HEK293 (cell line): Measurements from ENCODE around the gene NOD2.

Experiments
- CTCF ChIA-PET: fragments of 350-600 bp; formaldehyde crosslinking; extraction: SDS; loops from one replicate; lab custom pipeline; 2021; ENCODE audit warnings: antibody characterized with exemption; lab: Yijun Ruan, JAX
- POLR2A ChIA-PET: fragments of 300-600 bp; formaldehyde crosslinking; extraction: SDS; loops from one replicate; lab custom pipeline; 2020; ENCODE audit warnings: antibody characterized with exemption, inconsistent platforms; lab: Yijun Ruan, JAX
- H3K27ac ChIP-seq: fragments of 200-500 bp; sonication (Bioruptor generic); 2 replicates; pipeline ENCODE4 v1.5.1; 2014; ENCODE audit warnings: low read depth, low read length, control low read depth, inconsistent platforms; ENCODE audit errors: extremely low read depth
- H3K36me3 ChIP-seq, 2 experiments: fragments of 200-500 bp in 1 of 2; sonication (Bioruptor generic) in 1 of 2; 1 replicate in 1 of 2; 2 replicates in 1 of 2; pipeline ENCODE4 v1.5.1; 2014 to 2017; ENCODE audit warnings: inconsistent platforms in 2 of 2, low read length in 2 of 2; ENCODE audit not compliant: control insufficient read depth in 2 of 2, insufficient read depth in 1 of 2
- H3K4me1 ChIP-seq: fragments of 200-500 bp; sonication (Bioruptor generic); 2 replicates; pipeline ENCODE4 v1.5.1; 2014; ENCODE audit warnings: mild to moderate bottlenecking, low read length, inconsistent platforms; ENCODE audit not compliant: control insufficient read depth, insufficient read depth
- H3K4me3 ChIP-seq: 2 replicates; pipeline ENCODE4 v1.5.1; 2011; ENCODE audit warnings: low read depth, mild to moderate bottlenecking, control low read depth, low read length, moderate library complexity
- H3K9me3 ChIP-seq: fragments of 200-500 bp; sonication (Bioruptor generic); 2 replicates; pipeline ENCODE4 v1.5.1; 2014; ENCODE audit warnings: low read depth, low read length, inconsistent platforms; ENCODE audit not compliant: control insufficient read depth, insufficient read depth
- KLF1 ChIP-seq: fragments of 450-650 bp; formaldehyde crosslinking; IDR thresholded peaks from 2 replicates; pipeline ENCODE4 v1.5.1; 2016; ENCODE audit warnings: missing biosample characterization, missing genetic modification characterization
- MZF1 ChIP-seq: fragments of 450-650 bp; formaldehyde crosslinking; IDR thresholded peaks from 2 replicates; pipeline ENCODE4 v1.5.1; 2017; ENCODE audit warnings: missing biosample characterization, missing genetic modification characterization, borderline replicate concordance
- SALL2 ChIP-seq: fragments of 450-650 bp; formaldehyde crosslinking; IDR thresholded peaks from 2 replicates; pipeline ENCODE4 v1.5.0; 2017; ENCODE audit warnings: missing biosample characterization, mild to moderate bottlenecking, missing genetic modification characterization, borderline replicate concordance
- TRIM28 ChIP-seq: IDR thresholded peaks from 2 replicates; pipeline ENCODE4 v1.6.1; 2011; ENCODE audit warnings: low read length, control low read depth, borderline replicate concordance
- ZNF138 ChIP-seq: fragments of 450-650 bp; formaldehyde crosslinking; IDR thresholded peaks from 2 replicates; pipeline ENCODE4 v1.5.1; 2016; ENCODE audit warnings: missing biosample characterization, missing genetic modification characterization, borderline replicate concordance
- ZNF184 ChIP-seq: fragments of 450-650 bp; IDR thresholded peaks from 2 replicates; pipeline ENCODE4 v1.5.1; 2018; ENCODE audit warnings: missing biosample characterization, mild to moderate bottlenecking, missing genetic modification characterization
- ZNF211 ChIP-seq: fragments of 450-650 bp; formaldehyde crosslinking; IDR thresholded peaks from 2 replicates; pipeline ENCODE4 v1.5.1; 2016; ENCODE audit warnings: low read depth, missing biosample characterization, missing genetic modification characterization
- ZNF214 ChIP-seq: fragments of 450-650 bp; formaldehyde crosslinking; IDR thresholded peaks from 2 replicates; pipeline ENCODE4 v1.5.1; 2017; ENCODE audit warnings: missing biosample characterization, mild to moderate bottlenecking, missing genetic modification characterization, borderline replicate concordance
- ZNF266 ChIP-seq: fragments of 450-650 bp; formaldehyde crosslinking; IDR thresholded peaks from 2 replicates; pipeline ENCODE4 v1.5.1; 2016; ENCODE audit warnings: missing biosample characterization, missing genetic modification characterization, low read depth
- ZNF354C ChIP-seq: fragments of 450-650 bp; formaldehyde crosslinking; IDR thresholded peaks from 2 replicates; pipeline ENCODE4 v1.5.1; 2016; ENCODE audit warnings: missing biosample characterization, missing genetic modification characterization, low read depth, borderline replicate concordance
- ZNF529 ChIP-seq: fragments of 450-650 bp; formaldehyde crosslinking; IDR thresholded peaks from 2 replicates; pipeline ENCODE4 v1.5.1; 2017; ENCODE audit warnings: missing genetic modification characterization, missing biosample characterization; ENCODE audit not compliant: insufficient replicate concordance
- ZNF585B ChIP-seq: fragments of 450-650 bp; formaldehyde crosslinking; IDR thresholded peaks from 2 replicates; pipeline ENCODE4 v1.5.1; 2016; ENCODE audit warnings: missing biosample characterization, missing genetic modification characterization
- ZNF670 ChIP-seq: fragments of 450-650 bp; formaldehyde crosslinking; IDR thresholded peaks from 2 replicates; pipeline ENCODE4 v1.5.1; 2016; ENCODE audit warnings: missing biosample characterization, missing genetic modification characterization, low read depth
- ZNF701 ChIP-seq: fragments of 450-650 bp; formaldehyde crosslinking; IDR thresholded peaks from 2 replicates; pipeline ENCODE4 v1.5.1; 2016; ENCODE audit warnings: missing biosample characterization, missing genetic modification characterization
- TF ChIP-seq, protein P1 (sequence below): fragments of 450-650 bp; formaldehyde crosslinking; IDR thresholded peaks from 2 replicates; pipeline ENCODE4 v1.5.1; 2016; ENCODE audit warnings: missing biosample characterization, missing genetic modification characterization
- TF ChIP-seq, protein P2 (sequence below): fragments of 450-650 bp; formaldehyde crosslinking; IDR thresholded peaks from 2 replicates; pipeline ENCODE4 v1.5.1; 2016; ENCODE audit warnings: missing biosample characterization, missing genetic modification characterization, borderline replicate concordance
- TF ChIP-seq, protein P3 (sequence below): fragments of 450-650 bp; formaldehyde crosslinking; IDR thresholded peaks from 2 replicates; pipeline ENCODE4; 2016; ENCODE audit warnings: missing biosample characterization, missing genetic modification characterization
- TF ChIP-seq, protein P4 (sequence below): fragments of 450-650 bp; formaldehyde crosslinking; IDR thresholded peaks from 2 replicates; pipeline ENCODE4 v1.5.1; 2016; ENCODE audit warnings: missing biosample characterization, missing genetic modification characterization
- TF ChIP-seq, protein P5 (sequence below): fragments of 450-650 bp; formaldehyde crosslinking; IDR thresholded peaks from 2 replicates; pipeline ENCODE4 v1.5.1; 2016; ENCODE audit warnings: missing biosample characterization, missing genetic modification characterization

The NOD2 gene

GRCh38 chr16:50765260-50765659 lies 71.9 kb downstream of the NOD2 start:
- Histone ChIP-seq H3K4me3 (no peak overlapping the region), H3K9me3 (no peaks in the 10 kb centered on the region), H3K4me1 (no peaks in the 10 kb centered on the region), H3K27ac (no peak overlapping the region), H3K36me3 (peaks cover 0 to 3% of the 10 kb centered on the region in 2 experiments; a peak in 1 of 3 replicates)
- TF ChIP-seq, protein P1, sequence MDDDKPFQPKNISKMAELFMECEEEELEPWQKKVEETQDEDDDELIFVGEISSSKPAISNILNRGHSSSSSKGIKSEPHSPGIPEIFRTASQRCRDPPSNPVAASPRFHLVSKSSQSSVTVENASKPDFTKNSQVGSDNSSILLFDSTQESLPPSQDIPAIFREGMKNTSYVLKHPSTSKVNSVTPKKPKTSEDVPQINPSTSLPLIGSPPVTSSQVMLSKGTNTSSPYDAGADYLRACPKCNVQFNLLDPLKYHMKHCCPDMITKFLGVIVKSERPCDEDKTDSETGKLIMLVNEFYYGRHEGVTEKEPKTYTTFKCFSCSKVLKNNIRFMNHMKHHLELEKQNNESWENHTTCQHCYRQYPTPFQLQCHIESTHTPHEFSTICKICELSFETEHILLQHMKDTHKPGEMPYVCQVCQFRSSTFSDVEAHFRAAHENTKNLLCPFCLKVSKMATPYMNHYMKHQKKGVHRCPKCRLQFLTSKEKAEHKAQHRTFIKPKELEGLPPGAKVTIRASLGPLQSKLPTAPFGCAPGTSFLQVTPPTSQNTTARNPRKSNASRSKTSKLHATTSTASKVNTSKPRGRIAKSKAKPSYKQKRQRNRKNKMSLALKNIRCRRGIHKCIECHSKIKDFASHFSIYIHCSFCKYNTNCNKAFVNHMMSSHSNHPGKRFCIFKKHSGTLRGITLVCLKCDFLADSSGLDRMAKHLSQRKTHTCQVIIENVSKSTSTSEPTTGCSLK (tag by site-specific recombination), result no peak
- no peak for TF ChIP-seq ZNF701
- no peak for TF ChIP-seq ZNF354C (tag by site-specific recombination)
- TF ChIP-seq, protein P2, sequence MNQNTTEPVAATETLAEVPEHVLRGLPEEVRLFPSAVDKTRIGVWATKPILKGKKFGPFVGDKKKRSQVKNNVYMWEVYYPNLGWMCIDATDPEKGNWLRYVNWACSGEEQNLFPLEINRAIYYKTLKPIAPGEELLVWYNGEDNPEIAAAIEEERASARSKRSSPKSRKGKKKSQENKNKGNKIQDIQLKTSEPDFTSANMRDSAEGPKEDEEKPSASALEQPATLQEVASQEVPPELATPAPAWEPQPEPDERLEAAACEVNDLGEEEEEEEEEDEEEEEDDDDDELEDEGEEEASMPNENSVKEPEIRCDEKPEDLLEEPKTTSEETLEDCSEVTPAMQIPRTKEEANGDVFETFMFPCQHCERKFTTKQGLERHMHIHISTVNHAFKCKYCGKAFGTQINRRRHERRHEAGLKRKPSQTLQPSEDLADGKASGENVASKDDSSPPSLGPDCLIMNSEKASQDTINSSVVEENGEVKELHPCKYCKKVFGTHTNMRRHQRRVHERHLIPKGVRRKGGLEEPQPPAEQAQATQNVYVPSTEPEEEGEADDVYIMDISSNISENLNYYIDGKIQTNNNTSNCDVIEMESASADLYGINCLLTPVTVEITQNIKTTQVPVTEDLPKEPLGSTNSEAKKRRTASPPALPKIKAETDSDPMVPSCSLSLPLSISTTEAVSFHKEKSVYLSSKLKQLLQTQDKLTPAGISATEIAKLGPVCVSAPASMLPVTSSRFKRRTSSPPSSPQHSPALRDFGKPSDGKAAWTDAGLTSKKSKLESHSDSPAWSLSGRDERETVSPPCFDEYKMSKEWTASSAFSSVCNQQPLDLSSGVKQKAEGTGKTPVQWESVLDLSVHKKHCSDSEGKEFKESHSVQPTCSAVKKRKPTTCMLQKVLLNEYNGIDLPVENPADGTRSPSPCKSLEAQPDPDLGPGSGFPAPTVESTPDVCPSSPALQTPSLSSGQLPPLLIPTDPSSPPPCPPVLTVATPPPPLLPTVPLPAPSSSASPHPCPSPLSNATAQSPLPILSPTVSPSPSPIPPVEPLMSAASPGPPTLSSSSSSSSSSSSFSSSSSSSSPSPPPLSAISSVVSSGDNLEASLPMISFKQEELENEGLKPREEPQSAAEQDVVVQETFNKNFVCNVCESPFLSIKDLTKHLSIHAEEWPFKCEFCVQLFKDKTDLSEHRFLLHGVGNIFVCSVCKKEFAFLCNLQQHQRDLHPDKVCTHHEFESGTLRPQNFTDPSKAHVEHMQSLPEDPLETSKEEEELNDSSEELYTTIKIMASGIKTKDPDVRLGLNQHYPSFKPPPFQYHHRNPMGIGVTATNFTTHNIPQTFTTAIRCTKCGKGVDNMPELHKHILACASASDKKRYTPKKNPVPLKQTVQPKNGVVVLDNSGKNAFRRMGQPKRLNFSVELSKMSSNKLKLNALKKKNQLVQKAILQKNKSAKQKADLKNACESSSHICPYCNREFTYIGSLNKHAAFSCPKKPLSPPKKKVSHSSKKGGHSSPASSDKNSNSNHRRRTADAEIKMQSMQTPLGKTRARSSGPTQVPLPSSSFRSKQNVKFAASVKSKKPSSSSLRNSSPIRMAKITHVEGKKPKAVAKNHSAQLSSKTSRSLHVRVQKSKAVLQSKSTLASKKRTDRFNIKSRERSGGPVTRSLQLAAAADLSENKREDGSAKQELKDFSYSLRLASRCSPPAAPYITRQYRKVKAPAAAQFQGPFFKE (tag by site-specific recombination), result no peak
- no peak for TF ChIP-seq TRIM28
- no peak for TF ChIP-seq MZF1 (tag by site-specific recombination)
- no peak for TF ChIP-seq SALL2 (tag by site-specific recombination)
- no peak for TF ChIP-seq ZNF266
- POLR2A ChIA-PET, result no interaction called here
- CTCF ChIA-PET, result interaction anchor here (0.6 kb wide), 1 partner anchor 8 kb away, joined by 3 read pairs; no protein-coding TSS in a partner anchor

DNA sequence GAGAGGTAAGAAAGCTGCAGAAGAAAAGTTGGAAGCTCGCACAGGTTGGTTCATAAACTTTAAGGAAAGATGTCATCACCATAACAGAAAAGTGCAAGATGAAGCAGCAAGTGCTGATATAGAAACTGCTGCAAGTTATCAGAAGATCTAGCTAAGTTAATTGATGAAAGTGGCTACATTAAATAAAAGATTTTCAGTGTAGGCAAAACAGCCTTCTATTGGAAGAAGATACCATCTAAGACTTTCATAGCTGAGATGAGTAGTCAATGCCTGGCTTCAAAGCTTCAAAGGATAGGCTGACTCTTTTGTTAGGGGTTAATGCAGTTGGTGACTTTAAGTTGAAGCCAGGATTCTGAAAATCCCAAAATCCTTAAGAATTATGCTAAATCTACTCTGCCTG lies 72.5 kb downstream of the NOD2 start:
- no peaks in the 10 kb centered on the region for H3K9me3 ChIP-seq
- ChIA-PET CTCF (interaction anchor here (0.6 kb wide), 1 partner anchor 9 kb away, joined by 3 read pairs; no protein-coding TSS in a partner anchor), POLR2A (no interaction called here)
- no peak overlapping the region for H3K4me3 ChIP-seq
- H3K36me3 ChIP-seq, result peaks cover 0 to 3% of the 10 kb centered on the region in 2 experiments; a peak in 1 of 3 replicates
- no peak overlapping the region for H3K27ac ChIP-seq
- H3K4me1 ChIP-seq, result no peaks in the 10 kb centered on the region
- TF ChIP-seq ZNF529 (tag by site-specific recombination) (no peak), ZNF211 (tag by site-specific recombination) (no peak), KLF1 (tag by site-specific recombination) (no peak), ZNF214 (tag by site-specific recombination) (no peak), ZNF184 (tag by site-specific recombination) (no peak), ZNF585B (tag by site-specific recombination) (no peak), ZNF670 (tag by site-specific recombination) (no peak), ZNF138 (tag by site-specific recombination) (no peak)
- TF ChIP-seq, protein P3, sequence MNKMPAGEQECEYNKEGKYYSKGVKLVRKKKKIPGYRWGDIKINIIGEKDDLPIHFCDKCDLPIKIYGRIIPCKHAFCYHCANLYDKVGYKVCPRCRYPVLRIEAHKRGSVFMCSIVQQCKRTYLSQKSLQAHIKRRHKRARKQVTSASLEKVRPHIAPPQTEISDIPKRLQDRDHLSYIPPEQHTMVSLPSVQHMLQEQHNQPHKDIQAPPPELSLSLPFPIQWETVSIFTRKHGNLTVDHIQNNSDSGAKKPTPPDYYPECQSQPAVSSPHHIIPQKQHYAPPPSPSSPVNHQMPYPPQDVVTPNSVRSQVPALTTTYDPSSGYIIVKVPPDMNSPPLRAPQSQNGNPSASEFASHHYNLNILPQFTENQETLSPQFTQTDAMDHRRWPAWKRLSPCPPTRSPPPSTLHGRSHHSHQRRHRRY, result no peak
- TF ChIP-seq, protein P4, sequence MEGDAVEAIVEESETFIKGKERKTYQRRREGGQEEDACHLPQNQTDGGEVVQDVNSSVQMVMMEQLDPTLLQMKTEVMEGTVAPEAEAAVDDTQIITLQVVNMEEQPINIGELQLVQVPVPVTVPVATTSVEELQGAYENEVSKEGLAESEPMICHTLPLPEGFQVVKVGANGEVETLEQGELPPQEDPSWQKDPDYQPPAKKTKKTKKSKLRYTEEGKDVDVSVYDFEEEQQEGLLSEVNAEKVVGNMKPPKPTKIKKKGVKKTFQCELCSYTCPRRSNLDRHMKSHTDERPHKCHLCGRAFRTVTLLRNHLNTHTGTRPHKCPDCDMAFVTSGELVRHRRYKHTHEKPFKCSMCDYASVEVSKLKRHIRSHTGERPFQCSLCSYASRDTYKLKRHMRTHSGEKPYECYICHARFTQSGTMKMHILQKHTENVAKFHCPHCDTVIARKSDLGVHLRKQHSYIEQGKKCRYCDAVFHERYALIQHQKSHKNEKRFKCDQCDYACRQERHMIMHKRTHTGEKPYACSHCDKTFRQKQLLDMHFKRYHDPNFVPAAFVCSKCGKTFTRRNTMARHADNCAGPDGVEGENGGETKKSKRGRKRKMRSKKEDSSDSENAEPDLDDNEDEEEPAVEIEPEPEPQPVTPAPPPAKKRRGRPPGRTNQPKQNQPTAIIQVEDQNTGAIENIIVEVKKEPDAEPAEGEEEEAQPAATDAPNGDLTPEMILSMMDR (tag by site-specific recombination), result no peak
- TF ChIP-seq, protein P5, sequence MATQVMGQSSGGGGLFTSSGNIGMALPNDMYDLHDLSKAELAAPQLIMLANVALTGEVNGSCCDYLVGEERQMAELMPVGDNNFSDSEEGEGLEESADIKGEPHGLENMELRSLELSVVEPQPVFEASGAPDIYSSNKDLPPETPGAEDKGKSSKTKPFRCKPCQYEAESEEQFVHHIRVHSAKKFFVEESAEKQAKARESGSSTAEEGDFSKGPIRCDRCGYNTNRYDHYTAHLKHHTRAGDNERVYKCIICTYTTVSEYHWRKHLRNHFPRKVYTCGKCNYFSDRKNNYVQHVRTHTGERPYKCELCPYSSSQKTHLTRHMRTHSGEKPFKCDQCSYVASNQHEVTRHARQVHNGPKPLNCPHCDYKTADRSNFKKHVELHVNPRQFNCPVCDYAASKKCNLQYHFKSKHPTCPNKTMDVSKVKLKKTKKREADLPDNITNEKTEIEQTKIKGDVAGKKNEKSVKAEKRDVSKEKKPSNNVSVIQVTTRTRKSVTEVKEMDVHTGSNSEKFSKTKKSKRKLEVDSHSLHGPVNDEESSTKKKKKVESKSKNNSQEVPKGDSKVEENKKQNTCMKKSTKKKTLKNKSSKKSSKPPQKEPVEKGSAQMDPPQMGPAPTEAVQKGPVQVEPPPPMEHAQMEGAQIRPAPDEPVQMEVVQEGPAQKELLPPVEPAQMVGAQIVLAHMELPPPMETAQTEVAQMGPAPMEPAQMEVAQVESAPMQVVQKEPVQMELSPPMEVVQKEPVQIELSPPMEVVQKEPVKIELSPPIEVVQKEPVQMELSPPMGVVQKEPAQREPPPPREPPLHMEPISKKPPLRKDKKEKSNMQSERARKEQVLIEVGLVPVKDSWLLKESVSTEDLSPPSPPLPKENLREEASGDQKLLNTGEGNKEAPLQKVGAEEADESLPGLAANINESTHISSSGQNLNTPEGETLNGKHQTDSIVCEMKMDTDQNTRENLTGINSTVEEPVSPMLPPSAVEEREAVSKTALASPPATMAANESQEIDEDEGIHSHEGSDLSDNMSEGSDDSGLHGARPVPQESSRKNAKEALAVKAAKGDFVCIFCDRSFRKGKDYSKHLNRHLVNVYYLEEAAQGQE (tag by site-specific recombination), result no peak
